Karpas-422 (cell line): Measurements from ENCODE around the gene OR2T35. TPM values are rescaled to one million over a fixed set of nuclear protein-coding genes. Genes with fewer than 3 reads are reported as not detected.

ENCODE experiments used
- DNase-seq: peaks from one replicate; pipeline ENCODE4 v3.0.0-alpha.2; 2015
- H2AFZ ChIP-seq: fragments of 200-600 bp; sonication (generic); 2 replicates; pipeline ENCODE4 v1.6.1; 2014; ENCODE audit warnings: antibody characterized with exemption, low read length, mixed read lengths
- H3K27ac ChIP-seq: fragments of 200-600 bp; sonication (generic); 2 replicates; pipeline ENCODE4 v1.5.1; 2014; ENCODE audit warnings: mild to moderate bottlenecking, low read length, moderate library complexity
- H3K27me3 ChIP-seq: fragments of 200-600 bp; sonication (generic); 2 replicates; pipeline ENCODE4 v1.6.1; 2014; ENCODE audit warnings: low read length, mixed read lengths
- H3K36me3 ChIP-seq: fragments of 200-600 bp; sonication (generic); 2 replicates; pipeline ENCODE4 v1.6.1; 2014; ENCODE audit warnings: low read length, mixed read lengths; ENCODE audit not compliant: insufficient read depth
- H3K4me1 ChIP-seq: fragments of 200-600 bp; sonication (generic); 2 replicates; pipeline ENCODE4 v1.6.1; 2014; ENCODE audit warnings: mild to moderate bottlenecking, low read length, mixed read lengths
- H3K4me2 ChIP-seq: fragments of 200-600 bp; sonication (generic); 2 replicates; pipeline ENCODE4 v1.6.1; 2014; ENCODE audit warnings: low read length, low read depth, mild to moderate bottlenecking; ENCODE audit not compliant: poor library complexity, severe bottlenecking
- H3K4me3 ChIP-seq: fragments of 200-600 bp; sonication (generic); 2 replicates; pipeline ENCODE4 v1.5.1; 2014; ENCODE audit warnings: mild to moderate bottlenecking, antibody characterized with exemption, low read length, mixed read lengths
- H3K79me2 ChIP-seq: fragments of 200-600 bp; sonication (generic); 2 replicates; pipeline ENCODE4 v1.6.1; 2014; ENCODE audit warnings: mild to moderate bottlenecking, low read length, mixed read lengths
- H3K9ac ChIP-seq: fragments of 200-600 bp; sonication (generic); 2 replicates; pipeline ENCODE4 v1.6.0; 2014; ENCODE audit warnings: low read length
- H3K9me2 ChIP-seq: fragments of 200-600 bp; sonication (generic), shearing (Covaris generic); replicated peaks from 2 replicates; pipeline ENCODE4 v1.6.0; 2014; ENCODE audit warnings: mild to moderate bottlenecking, low read length, moderate library complexity; ENCODE audit not compliant: insufficient read depth
- H3K9me3 ChIP-seq: fragments of 300-700, 200-600 bp; sonication (generic); 2 replicates; pipeline ENCODE4 v1.6.1; 2014; ENCODE audit warnings: low read length, mixed read lengths
- H4K20me1 ChIP-seq: fragments of 200-600 bp; sonication (generic); 2 replicates; pipeline ENCODE4 v1.6.1; 2014; ENCODE audit warnings: mild to moderate bottlenecking, antibody characterized with exemption, low read length, low read depth; ENCODE audit not compliant: insufficient read depth
- total RNA-seq: library from RNA; depleted of rRNA; stranded (reverse); fragments of >200 nt; shearing (Covaris generic); gene quantifications from 2 replicates; pipeline ENCODE4 v1.2.3, GENCODE V29; 2014; ENCODE audit warnings: low replicate concordance

Gene OR2T35
- total RNA-seq, 1 experiment from 2014 or later = not detected

GRCh38 chr1:248618878-248619277 is 26.2 kb downstream of the OR2T35 start:
- Histone ChIP-seq H3K4me2 (no peak overlapping the region), H3K4me3 (no peak overlapping the region), H3K79me2 (no peaks in the 10 kb centered on the region), H3K9me3 (no peaks in the 10 kb centered on the region), H4K20me1 (no peaks in the 10 kb centered on the region), H3K4me1 (peaks cover 19% of the 10 kb centered on the region), H2AFZ (no peak overlapping the region), H3K27me3 (no peaks in the 10 kb centered on the region), H3K36me3 (no peaks in the 10 kb centered on the region), H3K27ac (no peak overlapping the region), H3K9ac (no peak overlapping the region), H3K9me2 (no peaks in the 10 kb centered on the region)
- DNase-seq = peak; percentile 75

- Histone ChIP-seq H3K36me3 (no peaks in the 10 kb centered on the region), H2AFZ (no peak overlapping the region), H3K4me3 (no peak overlapping the region), H3K79me2 (no peaks in the 10 kb centered on the region), H3K27ac (no peak overlapping the region), H3K4me1 (peaks cover 19% of the 10 kb centered on the region), H3K9me3 (no peaks in the 10 kb centered on the region), H3K9ac (no peak overlapping the region), H4K20me1 (no peaks in the 10 kb centered on the region), H3K27me3 (no peaks in the 10 kb centered on the region), H3K9me2 (no peaks in the 10 kb centered on the region), H3K4me2 (no peak overlapping the region)
- DNase-seq = no peak
These were observed 27.0 kb downstream of the OR2T35 start for GRCh38 chr1:248618119-248618518.

GRCh38 chr1:248613742-248614141 is 31.3 kb downstream of the OR2T35 start:
- Histone ChIP-seq H2AFZ (no peak overlapping the region), H3K4me1 (no peaks in the 10 kb centered on the region), H3K79me2 (no peaks in the 10 kb centered on the region), H3K9me3 (no peaks in the 10 kb centered on the region), H3K4me3 (no peak overlapping the region), H3K27ac (no peak overlapping the region), H3K27me3 (no peaks in the 10 kb centered on the region), H4K20me1 (no peaks in the 10 kb centered on the region), H3K36me3 (no peaks in the 10 kb centered on the region), H3K9ac (no peak overlapping the region), H3K4me2 (no peak overlapping the region), H3K9me2 (no peaks in the 10 kb centered on the region)
- no peak for DNase-seq

- Histone ChIP-seq H3K4me1 (peaks cover 2% of the 10 kb centered on the region; the same call in 1 of the 2 replicates), H3K36me3 (no peaks in the 10 kb centered on the region), H3K9me3 (no peaks in the 10 kb centered on the region), H4K20me1 (no peaks in the 10 kb centered on the region), H3K27ac (no peak overlapping the region), H3K4me3 (no peak overlapping the region), H3K4me2 (no peak overlapping the region), H3K9me2 (no peaks in the 10 kb centered on the region), H3K79me2 (no peaks in the 10 kb centered on the region), H3K27me3 (no peaks in the 10 kb centered on the region), H3K9ac (no peak overlapping the region), H2AFZ (no peak overlapping the region)
- no peak for DNase-seq
These were observed 33.1 kb downstream of the OR2T35 start for GRCh38 chr1:248611883-248612414.

- no peaks in the 10 kb centered on the region for H3K79me2 ChIP-seq
- no peaks in the 10 kb centered on the region for H3K36me3 ChIP-seq
- no peak for DNase-seq
These were observed 34.8 kb downstream of the OR2T35 start for GRCh38 chr1:248610301-248610700.

GRCh38 chr1:248599396-248599795 is 45.7 kb downstream of the OR2T35 start:
- H3K27ac ChIP-seq = no peak overlapping the region
- no peaks in the 10 kb centered on the region for H3K4me1 ChIP-seq
- H3K27me3 ChIP-seq = no peaks in the 10 kb centered on the region
- H3K4me3 ChIP-seq = no peak overlapping the region
- no peak overlapping the region for H3K4me2 ChIP-seq
- no peaks in the 10 kb centered on the region for H3K9me2 ChIP-seq
- no peaks in the 10 kb centered on the region for H3K9me3 ChIP-seq
- no peaks in the 10 kb centered on the region for H3K79me2 ChIP-seq
- no peak overlapping the region for H2AFZ ChIP-seq
- no peak for DNase-seq
- H3K36me3 ChIP-seq = no peaks in the 10 kb centered on the region
- no peaks in the 10 kb centered on the region for H4K20me1 ChIP-seq
- H3K9ac ChIP-seq = no peak overlapping the region

More at GRCh38 chr1:248610301-248610700, 34.8 kb downstream of the OR2T35 start:
- Histone ChIP-seq H3K9ac (no peak overlapping the region), H4K20me1 (no peaks in the 10 kb centered on the region), H2AFZ (no peak overlapping the region), H3K9me3 (no peaks in the 10 kb centered on the region), H3K4me2 (no peak overlapping the region), H3K9me2 (no peaks in the 10 kb centered on the region), H3K4me3 (no peak overlapping the region), H3K27me3 (no peaks in the 10 kb centered on the region), H3K27ac (no peak overlapping the region), H3K4me1 (peaks cover 2% of the 10 kb centered on the region; the same call in 1 of the 2 replicates)

- H3K9ac ChIP-seq = no peak within 1 kb of the TSS
- H3K4me2 ChIP-seq = no peak within 1 kb of the TSS
- H3K4me3 ChIP-seq = no peak within 1 kb of the TSS
- DNase-seq = no peak
- H3K79me2 ChIP-seq = no peaks in the 10 kb centered on the region
- H3K36me3 ChIP-seq = no peaks in the 10 kb centered on the region
- H4K20me1 ChIP-seq = no peaks in the 10 kb centered on the region
- no peaks in the 10 kb centered on the region for H3K27me3 ChIP-seq
- H3K4me1 ChIP-seq = no peaks in the 10 kb centered on the region
- no peaks in the 10 kb centered on the region for H3K9me3 ChIP-seq
- no peak within 1 kb of the TSS for H3K27ac ChIP-seq
- H2AFZ ChIP-seq = no peak within 1 kb of the TSS
- no peaks in the 10 kb centered on the region for H3K9me2 ChIP-seq
These were observed 47.5 kb downstream of the OR2T35 start, which contains the start of gene OR2T10 for GRCh38 chr1:248597589-248597988. Gene OR2T10 (minus strand): TSS chr1:248597700. CDS start chr1:248593768, 3,932 bp downstream.

GRCh38 chr1:248596615-248597014 is 48.5 kb downstream of the OR2T35 start:
- DNase-seq = no peak
- Histone ChIP-seq H3K4me1 (no peaks in the 10 kb centered on the region), H3K79me2 (no peaks in the 10 kb centered on the region), H3K4me2 (no peak overlapping the region), H3K27ac (no peak overlapping the region), H3K27me3 (no peaks in the 10 kb centered on the region), H3K9me3 (no peaks in the 10 kb centered on the region), H3K36me3 (no peaks in the 10 kb centered on the region), H3K9ac (no peak overlapping the region), H2AFZ (no peak overlapping the region), H3K4me3 (no peak overlapping the region), H3K9me2 (no peaks in the 10 kb centered on the region), H4K20me1 (no peaks in the 10 kb centered on the region)
